ENCODE results near the gene TAF6. TPM values are rescaled to one million over a fixed set of nuclear protein-coding genes. Genes with fewer than 3 reads are reported as not detected.

The TAF6 gene
- 45.0 and 65.5 TPM in 2 replicates for total RNA-seq (2014; rRNA removed; shearing (Covaris generic))

DNA sequence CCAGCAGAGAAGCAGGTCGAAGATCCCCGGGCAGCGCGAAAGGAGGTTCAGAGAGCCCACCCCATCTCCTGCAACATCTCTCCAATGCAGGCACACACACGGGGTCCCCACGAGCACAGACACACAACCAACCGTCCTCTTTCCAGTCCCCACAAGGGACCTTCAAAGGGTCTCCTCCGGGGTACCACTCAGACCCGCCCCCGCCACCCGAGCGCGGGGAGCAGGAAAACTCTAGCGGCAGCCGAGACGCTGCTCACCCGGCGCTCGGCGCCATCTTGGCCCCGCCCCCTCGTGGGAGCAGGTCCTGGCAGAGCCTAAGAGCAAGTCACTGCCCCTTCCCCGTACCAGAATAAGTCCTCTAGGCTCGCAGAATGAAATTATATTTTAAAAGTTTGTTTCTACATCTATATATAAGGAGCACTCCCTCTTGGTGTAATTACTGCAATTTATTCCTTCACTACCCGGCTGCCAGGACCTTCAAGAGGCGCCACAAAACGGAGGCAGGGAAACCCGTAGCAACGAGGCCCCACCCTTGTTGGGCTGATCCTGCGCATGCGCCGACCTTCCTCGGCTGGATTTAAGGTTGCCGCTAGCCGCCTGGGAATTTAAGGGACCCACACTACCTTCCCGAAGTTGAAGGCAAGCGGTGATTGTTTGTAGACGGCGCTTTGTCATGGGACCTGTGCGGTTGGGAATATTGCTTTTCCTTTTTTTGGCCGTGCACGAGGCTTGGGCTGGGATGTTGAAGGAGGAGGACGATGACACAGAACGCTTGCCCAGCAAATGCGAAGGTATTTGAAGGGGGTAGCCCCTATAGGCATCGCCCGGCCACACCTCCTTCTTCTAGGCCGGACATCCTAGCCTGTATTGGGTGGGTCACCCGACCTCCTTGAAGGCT is at the start of gene TAF6, which contains the start of gene CNPY4:
TSS of gene TAF6 (minus strand) at position 287 of the 898 bp plus-strand sequence. CDS start 5,149 bp downstream, outside the sequence.
TSS of gene CNPY4 (plus strand) at position 563 of the 898 bp plus-strand sequence. CDS start at position 674, 111 bp downstream.
- DNase-seq (ENCODE audit: low spot score) = peak; percentile 99

DNA sequence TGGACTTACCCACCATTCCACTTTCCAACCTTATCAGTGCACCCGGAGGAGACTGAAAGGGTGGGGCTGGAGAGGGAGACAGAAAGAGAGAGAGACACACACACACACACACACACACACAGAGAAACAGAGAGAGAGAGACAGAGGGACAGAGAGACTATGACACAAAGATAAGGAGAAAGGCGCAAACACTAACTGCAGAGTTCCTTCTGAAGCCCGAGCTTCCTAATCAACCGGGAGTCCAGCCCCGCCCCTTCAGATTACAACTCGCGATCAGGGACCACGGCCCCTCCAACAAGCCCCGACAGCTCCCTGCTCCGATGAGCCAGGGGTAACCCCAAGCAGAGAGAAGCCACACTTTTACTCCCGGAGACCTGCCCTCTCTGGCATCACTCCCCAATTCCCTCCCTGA is 48.8 kb upstream of the TAF6 start:
- DNase-seq (ENCODE audit: low spot score) = no peak

DNA sequence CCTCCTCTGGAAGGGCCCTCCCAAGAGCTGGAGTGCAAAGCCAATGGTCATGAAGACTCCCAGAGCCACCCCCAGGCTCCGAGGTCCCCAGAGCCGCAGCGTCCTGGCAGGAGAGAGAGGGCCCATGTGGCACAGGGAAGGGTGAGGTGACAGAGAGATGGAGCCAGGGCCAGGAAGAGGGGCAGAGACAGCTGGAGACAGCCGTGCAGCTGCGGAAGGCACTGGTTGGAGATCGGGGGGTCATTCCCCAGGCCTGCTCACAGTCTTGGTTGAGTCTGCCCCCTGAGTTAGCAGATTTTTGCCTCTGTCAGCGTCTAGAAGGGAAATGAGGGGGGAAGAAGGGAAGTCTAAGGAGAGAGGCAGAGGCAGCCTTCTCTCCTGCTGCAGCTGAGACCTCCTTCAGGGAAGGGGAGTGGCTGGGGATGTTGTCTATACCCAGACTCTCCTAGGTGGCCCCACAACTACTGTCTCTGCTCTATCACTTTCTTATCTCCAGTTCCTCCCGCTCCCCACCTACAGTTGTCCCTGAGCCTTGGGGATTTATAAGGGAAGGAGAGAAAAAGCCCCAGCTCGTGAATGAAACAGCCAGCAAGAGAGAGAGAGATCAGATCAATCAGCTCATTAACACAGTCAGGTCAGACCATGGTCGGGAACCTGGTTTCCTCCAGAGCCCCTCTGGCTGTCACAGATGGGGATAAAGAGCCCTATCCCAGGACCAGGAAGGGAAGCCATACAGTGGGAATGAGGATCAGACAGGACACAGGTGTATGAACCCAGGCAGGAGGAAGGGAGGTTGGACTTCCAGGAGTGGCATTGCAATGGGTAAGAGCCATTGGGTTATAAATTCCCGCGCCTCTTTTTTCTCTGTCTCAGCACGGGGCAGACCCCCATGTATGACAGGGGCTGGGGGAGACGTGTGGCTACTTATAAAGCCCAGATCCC is 48.1 kb upstream of the TAF6 start:
- no peak for DNase-seq (ENCODE audit: low spot score)

DNA sequence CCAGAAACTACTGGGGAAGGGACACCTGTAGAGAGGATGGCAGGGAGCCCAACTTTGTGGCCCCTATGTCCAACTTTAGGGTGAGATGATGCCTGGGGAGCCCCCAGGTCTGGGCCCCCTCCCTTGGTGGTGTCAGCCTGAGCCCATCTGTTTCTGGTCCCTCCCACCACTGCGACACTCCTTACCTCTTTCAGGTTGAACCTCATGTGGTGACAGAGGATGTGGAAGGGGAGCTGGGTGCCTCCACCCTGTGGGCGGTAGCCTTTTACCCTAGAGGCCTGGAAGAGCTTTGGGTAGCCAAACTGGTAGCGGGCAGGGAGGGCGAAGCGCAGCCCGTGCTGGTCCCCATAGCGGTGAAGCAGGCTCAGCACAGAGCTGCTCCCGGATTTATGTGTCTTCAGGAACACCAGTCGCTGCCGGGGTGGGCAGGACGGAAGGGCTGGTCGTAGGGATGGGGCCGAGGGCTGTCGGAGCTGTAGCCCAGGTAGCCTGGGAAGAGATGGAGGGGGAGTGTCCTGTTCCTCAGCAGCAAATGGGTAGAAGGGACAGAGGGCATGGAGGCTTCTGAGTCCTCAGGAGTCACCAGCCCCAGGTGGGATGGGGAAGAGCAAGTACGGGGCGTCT is 47.3 kb upstream of the TAF6 start:
- DNase-seq (ENCODE audit: low spot score) = no peak

DNA sequence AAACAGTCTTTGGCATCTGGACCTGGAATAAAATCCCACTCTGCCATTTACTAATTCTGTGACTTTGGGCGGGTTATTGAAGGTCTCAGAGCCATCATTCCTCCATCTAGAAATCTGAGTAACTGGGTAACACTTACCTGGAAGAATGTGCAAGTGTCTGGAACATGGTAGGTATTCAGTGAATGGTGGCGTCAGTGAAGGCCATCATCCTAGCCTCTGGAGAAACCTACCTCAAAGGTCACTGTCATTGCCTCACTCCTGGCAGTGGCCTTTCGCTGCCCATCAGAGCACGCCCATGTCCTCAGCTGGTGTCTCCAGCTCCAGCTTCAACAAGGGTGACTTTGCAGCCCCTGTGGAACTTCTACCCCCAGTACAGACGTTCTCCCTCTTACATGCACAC is 44.7 kb upstream of the TAF6 start:
- no peak for DNase-seq (ENCODE audit: low spot score)

DNA sequence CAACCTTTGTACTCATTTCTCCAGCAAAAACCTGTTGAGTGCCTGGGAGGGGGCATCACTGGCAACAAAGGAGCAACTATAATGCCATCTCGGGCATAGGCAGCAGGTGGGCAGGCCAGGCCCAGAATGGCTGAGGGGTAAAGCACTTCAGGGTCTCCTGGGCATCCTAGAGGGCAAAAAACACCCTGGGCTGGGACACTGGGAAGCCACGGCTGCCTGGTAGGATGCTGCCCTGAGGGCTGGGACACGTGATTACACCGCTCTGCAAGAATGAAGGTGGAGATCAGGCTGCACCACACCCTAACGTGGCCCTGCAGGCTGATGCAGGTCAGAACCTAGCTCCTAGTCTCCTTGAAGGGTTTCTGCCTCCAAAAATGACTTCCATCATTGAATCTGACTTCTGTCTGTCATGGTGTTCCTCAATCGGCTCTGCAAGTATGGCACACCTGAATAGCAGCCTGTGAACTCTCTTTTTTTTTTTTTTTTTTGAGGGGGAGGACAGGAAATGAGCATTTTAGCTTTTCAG is 43.9 kb upstream of the TAF6 start:
- peak; percentile 42 for DNase-seq (ENCODE audit: low spot score)

DNA sequence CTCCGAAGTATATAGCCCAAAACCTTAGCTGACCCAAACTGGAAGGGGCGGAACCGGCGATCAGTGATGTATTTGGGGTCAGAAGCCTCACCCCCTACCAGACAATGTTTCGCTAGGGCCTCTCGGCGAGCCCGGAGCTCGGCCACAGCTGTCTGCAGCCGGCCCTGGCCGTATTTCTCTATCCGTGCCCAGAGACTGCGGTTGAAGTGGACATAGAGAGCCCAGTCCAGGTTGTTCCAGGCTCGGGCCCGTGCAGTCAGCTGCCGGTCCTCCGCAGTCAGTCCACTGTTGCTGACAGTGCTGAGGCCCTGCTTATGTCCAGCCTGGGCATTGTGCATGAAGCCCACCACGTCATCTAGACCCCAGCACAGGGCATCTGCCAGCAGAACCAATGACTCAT is 40.9 kb upstream of the TAF6 start:
- DNase-seq (ENCODE audit: low spot score) = no peak

DNA sequence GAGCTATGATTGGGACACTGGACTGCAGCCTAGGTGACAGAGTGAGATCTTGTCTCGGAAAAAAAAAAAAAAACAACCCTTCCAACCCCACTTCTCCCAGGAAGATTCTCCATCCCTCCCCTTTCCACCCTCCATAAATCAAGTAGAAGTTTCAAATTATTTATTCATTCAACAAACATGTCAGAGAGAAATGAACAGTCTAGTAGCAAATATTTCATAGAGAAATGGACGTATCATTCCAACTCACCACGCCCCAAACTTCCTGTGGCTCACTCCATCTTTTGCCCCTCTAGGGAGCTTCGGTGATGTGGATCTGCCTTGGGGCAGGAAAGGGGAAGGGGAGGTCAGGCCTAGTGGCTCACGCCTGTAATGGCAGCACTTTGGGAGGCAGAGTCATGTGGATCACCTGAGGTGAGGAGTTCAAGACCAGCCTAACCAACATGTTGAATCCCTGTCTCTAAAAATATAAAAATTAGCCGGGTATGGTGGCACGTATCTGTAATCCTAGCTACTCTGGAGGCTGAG is 40.0 kb upstream of the TAF6 start:
- DNase-seq (ENCODE audit: low spot score) = no peak

DNA sequence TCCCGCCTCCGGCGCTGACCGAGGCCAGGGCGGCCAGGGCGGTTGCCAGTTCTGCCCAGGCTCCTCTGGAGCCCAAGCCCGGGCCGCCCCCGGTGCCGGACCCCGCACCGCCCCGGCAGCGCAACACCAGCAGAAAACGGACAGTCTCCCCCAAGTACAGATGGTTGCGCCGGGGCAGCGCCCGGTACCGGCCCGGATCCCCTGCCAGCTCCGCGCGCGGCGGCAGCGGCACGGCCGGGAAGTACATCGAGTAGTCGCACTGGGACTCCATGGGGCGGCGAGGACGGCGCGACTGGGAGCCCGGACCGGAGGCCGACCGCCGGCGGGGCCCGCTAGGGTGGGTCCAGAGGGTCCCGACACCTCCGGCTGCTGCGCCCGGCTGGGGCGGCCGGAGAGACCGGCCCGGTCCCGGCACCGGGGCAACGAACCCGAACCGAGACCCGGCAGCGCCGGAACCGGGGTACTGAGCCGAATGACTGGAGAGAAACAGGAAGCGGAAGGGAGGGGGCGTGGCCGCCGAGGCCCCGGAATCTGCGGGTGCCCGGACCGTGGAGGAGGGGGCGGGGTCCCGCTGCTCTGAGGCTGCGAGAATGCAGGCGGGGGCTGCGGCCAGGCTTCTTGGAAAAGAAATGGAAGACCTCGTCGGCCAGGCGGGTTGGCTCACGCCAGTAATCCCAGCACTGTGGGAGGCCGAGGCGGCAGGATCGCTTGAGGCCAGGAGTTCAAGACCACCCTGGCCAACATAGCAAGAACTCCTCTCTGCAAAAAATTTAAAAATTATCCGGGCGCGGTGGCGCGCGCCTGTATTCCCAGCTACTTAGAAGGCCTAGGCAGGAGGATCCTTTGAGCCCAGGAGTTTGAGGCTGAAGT is 39.3 kb upstream of the TAF6 start, which contains the start of gene TRAPPC14:
TSS of gene TRAPPC14 (minus strand) at position 495 of the 870 bp plus-strand sequence. CDS start at position 271, 224 bp downstream.
- DNase-seq (ENCODE audit: low spot score) = peak; percentile 87

DNA sequence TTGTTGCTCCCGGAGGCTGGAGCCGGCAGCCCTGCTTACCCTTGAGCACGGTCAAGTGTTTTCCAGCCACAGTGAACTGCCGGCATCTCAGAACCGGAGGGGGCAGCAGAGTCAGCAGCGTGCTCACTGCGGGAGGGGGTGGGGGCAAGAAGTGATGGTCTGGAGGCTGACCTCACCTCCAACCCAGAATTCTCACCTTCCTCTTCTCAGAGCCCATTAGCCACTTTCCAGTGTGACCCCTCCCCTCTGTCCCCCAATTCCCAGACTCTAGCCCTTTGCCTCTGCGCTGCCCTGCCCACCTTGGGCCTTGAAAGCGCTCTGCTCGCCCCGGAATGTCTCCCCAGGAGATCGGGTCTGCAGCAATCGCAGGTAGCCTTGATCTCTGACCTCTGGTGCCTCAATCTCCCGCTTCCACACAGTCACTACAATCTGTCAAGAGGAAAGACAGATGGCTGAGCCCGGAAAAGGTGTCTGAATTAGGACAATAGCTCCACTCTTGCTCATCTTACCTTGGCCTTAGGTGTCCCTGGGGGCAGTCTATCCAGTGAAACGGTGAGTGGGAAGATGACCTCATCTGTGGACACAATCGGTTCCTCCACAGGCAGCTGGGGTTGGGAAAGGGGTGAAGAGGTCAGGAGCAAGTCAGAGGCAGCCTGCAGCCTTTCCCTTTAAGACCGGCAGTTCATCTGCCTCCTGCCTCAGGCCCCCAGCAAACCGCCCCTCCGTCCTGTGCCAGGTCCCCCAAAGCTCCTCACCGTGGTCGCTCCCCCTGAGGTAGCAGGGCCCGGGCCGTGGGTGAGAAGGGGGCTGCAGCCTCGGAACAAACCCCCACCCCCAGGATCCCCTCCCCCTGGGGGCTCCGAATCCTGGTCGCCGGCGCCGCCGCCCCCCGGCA is 38.4 kb upstream of the TAF6 start:
- DNase-seq (ENCODE audit: low spot score) = peak; percentile 60

DNA sequence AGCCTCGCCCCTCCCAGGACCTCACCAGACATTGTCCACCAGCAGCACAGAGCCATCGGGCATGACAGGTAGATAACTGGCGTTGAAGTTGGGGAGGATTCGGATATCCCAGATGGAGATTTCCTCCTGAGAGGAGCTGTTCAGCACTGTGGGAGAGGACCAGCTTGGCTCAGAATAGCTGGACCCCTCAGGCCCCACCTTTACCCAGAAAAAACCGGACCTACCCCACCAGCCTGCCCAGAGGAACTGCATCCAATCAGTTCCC is 37.8 kb upstream of the TAF6 start:
- no peak for DNase-seq (ENCODE audit: low spot score)

DNA sequence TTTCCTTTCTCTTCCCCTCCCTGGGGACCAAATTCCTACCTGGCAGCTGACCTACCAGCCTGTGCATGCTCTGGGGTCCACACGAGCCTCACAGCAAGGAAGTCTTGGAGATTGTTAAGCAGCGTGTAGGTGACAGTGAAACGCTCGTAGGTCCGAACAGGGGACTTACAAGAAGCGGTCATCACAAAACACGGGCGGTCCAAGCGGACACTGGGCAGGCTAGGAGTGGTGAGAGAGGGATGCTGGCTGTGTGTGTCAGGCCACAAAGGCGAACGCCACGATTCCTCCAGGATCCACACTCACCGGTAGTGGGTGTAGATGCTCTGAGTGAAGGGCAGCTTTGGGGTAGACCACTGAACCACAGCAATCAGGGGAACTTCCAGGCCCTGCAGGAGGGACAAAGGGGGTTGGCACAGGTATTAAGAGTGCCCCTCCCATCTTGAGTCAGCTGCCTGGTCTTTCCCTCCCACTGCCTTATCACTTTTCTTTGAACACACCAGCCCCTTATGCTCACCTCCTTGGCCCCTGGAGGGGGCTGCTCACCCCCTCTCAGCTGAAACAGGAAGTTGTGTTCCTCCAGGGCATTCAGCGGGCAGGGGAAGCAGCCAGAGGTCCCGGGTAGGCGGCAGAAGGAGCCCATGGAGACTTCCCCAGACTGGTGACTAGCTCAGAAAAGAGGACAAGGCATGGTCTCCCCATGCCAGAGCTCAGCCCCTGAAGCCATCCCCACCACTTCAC is 37.3 kb upstream of the TAF6 start:
- no peak for DNase-seq (ENCODE audit: low spot score)

DNA sequence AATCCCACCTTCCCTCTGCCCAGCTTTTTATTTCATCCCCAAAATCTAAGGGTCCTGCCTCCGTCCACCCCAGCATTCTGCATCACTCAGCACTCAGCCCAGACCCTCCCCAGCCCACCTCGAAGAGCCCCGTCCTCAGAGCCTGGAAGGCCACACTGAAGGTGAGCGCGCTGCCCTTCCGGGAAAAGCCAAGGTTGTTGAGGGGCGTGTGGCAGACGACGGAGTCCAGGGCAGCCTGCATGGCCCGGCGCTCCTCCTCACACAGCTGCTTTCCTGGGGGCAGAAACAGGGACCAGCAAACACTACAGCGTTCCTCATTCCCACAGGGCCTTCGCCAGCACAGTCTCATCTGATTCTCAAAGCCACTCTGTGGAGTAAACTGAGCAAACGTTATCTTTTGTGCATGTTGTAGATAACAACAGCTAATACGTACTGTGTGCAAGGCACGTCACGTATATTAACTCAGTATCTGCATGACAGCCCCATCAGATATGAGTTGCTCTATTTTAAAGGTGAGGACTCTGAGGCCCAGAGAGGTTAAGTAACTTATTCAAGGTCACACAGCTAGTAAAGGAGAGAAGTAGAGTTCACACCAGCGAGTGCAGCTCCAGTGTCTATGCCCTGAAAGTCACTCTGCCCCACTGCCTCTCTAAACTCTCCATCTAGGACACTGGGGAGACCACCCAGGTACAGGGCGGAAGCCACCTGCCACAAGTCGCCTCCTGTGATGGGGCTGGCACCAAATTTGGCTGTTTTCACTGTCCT is 36.6 kb upstream of the TAF6 start:
- no peak for DNase-seq (ENCODE audit: low spot score)

DNA sequence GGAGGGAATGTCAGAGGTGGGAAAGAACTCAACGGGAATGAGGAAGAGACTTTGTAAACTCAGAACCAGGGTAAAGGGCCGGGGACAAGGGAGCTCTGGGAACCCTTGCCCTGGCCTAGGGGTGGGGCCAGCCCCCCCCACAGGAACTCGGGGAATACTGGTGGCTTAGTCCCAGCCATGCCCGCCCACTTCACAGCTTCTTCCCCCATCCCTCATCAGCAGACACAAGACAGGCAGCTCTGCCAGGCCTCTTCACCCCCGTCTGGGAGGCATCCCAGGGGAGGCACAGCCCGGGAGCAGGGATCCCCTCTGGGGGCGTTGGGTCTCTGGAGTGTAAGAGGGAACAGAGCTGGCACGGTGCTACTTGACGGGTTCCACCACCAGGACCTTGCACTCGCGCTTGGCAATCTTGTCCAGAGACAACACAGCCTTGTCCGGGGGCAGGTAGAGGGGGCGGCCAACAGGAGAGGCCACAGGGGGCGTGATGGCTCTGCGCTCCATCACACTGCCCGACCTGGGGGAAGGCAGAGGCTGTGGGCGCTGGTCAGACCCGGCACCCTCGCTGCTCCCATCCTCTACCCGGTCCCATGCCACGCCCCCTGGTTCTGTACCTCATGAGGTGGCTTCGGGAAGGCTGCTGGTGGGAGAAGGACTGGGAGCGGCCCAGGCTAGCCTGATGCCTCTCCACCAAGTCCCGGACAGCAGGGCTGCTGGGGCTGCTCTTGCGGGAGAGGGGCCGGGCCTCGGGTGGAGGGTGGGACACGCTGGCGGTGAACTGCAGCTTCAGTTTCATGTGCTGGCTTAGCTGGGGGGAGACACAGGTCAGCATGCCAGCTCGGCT is 35.7 kb upstream of the TAF6 start:
- peak; percentile 81 for DNase-seq (ENCODE audit: low spot score)

DNA sequence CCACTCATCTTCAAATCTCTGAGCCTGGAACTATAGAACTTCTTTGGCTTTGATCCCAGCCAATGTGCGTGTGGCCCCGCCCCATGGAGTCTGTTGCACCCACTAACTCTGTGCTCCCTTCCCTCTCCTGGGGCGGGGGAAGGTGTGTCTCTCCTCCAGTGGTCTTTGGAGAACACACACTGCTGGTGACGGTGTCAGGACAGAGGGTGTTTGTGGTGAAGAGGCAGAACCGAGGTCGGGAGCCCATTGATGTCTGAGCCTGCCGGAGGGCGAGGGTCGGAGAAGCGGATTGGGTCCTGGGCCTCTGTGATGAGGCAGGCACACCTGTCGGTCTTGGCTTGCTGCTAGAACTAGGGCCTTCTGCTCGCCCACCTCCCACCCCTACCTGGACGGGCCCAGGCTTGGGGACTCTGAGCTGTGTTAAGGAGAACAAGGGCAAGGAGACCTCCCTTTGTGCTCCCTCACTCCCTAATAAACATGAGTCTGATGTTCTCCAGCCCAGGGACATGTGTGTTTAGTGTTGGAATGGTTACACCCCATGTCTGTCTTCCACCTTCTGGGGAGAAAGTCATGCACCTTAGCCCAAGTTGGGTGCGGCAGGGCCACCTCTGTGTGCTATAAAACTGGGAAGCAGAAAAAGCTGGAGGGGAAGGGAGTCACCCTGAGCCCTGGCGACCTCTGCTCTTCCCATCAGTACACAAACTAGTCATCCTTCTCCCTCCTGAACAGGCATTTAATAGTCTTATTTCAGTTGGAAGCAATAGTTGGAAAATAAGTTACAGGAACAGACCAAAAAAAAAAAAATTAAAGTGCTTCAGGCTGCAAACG is 34.8 kb upstream of the TAF6 start:
- peak; percentile 44 for DNase-seq (ENCODE audit: low spot score)
